ENCODE results near the gene MRFAP1L1. TPM values are rescaled to one million over a fixed set of nuclear protein-coding genes. Genes with fewer than 3 reads are reported as not detected.
A peak's percentile ranks its signal among the peaks of the same experiment; 100 is the strongest.

MRFAP1L1 gene
- total and polyA plus RNA-seq, 4 donors: 29.8 to 41.8 (median 30.7) TPM

- TF ChIP-seq ATF3 (IDR thresholded peaks at IDR 0.05) (no peak), SP1 (IDR thresholded peaks at IDR 0.05) (peak; percentile 83), GABPA (IDR thresholded peaks at IDR 0.05 in 1 of 2, conservative IDR thresholded peaks at IDR 0.05 in 1 of 2) (peak in 1 of 2 donors; percentile 34)
Measured at GRCh38 chr4:6695660-6696610, 13.7 kb downstream of the MRFAP1L1 start (continued).

DNA sequence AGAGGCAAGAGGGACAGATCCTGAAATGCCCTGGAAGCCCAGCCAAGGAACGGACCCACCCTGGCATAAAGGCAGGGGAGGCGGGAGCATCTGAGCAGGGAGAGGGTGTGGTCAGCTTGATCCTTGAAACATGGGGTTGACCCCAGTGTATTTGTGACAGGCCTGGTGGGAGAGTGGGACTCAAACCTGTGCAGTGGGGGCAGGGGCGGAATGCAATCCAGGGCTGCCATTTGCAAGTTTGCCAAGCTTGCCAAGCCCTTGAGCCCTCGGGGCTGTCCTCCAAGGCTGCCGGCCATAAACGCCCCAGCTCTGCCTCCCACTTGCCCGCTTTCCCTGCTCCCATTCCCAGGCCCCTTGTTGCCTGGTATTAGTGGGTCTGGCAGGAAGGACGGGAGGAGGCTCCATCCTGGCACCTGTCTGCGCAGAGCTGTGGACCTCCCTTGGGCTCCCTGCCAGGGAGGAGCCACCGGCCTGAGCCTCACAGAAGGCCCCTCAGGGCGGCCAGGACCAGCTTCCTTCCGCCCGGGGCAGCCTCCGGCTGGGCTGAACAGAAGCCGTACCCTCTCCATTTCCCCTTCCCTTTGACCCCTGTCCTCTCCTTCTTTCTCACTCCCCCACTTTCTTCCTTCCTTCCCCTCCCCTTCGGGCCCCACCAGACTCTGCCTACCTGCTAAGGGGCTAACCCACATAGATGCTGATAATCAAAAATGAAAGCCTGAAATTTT is 15.3 kb downstream of the MRFAP1L1 start:
- peaks cover 7 to 26% (median 18%) of the 10 kb centered on the region in 4 donors for H3K4me1 ChIP-seq (ENCODE audit: control insufficient read depth in 4 of 4, insufficient read depth in 4 of 4, low read length in 3 of 4)
- H3K4me3 ChIP-seq (ENCODE audit: low read depth in 1 of 3, low read length in 3 of 3): no peak overlapping the region

More for the DNA sequence above, 15.3 kb downstream of the MRFAP1L1 start:
- Histone ChIP-seq H3K27ac (ENCODE audit: low read depth in 1 of 2, low read length in 2 of 2) (peak overlapping the region; percentile 43 to 50), H3K36me3 (ENCODE audit: control insufficient read depth in 4 of 4, insufficient read depth in 3 of 4, low read depth in 1 of 4, low read length in 3 of 4) (no peaks in the 10 kb centered on the region), H3K27me3 (ENCODE audit: control insufficient read depth in 4 of 4, insufficient read depth in 4 of 4, low read length in 3 of 4) (no peaks in the 10 kb centered on the region), H3K9ac (ENCODE audit: low read depth in 1 of 2, low read length in 2 of 2) (no peak overlapping the region), H3K9me3 (ENCODE audit: control insufficient read depth in 4 of 4, low read length in 3 of 4) (no peaks in the 10 kb centered on the region)
- WGBS: 83% methylated on average over 16 of the region's 16 CpGs
- TF ChIP-seq TAF1 (conservative IDR thresholded peaks at IDR 0.05): no peak
- no peak for TF ChIP-seq FOXA1 (IDR thresholded peaks at IDR 0.05)
- TF ChIP-seq MAX (IDR thresholded peaks at IDR 0.05): no peak
- TF ChIP-seq YY1 (IDR thresholded peaks at IDR 0.05): no peak
- TF ChIP-seq RXRA (IDR thresholded peaks at IDR 0.05): no peak
- TF ChIP-seq, protein P1, sequence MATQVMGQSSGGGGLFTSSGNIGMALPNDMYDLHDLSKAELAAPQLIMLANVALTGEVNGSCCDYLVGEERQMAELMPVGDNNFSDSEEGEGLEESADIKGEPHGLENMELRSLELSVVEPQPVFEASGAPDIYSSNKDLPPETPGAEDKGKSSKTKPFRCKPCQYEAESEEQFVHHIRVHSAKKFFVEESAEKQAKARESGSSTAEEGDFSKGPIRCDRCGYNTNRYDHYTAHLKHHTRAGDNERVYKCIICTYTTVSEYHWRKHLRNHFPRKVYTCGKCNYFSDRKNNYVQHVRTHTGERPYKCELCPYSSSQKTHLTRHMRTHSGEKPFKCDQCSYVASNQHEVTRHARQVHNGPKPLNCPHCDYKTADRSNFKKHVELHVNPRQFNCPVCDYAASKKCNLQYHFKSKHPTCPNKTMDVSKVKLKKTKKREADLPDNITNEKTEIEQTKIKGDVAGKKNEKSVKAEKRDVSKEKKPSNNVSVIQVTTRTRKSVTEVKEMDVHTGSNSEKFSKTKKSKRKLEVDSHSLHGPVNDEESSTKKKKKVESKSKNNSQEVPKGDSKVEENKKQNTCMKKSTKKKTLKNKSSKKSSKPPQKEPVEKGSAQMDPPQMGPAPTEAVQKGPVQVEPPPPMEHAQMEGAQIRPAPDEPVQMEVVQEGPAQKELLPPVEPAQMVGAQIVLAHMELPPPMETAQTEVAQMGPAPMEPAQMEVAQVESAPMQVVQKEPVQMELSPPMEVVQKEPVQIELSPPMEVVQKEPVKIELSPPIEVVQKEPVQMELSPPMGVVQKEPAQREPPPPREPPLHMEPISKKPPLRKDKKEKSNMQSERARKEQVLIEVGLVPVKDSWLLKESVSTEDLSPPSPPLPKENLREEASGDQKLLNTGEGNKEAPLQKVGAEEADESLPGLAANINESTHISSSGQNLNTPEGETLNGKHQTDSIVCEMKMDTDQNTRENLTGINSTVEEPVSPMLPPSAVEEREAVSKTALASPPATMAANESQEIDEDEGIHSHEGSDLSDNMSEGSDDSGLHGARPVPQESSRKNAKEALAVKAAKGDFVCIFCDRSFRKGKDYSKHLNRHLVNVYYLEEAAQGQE (IDR thresholded peaks at IDR 0.05): no peak
- TF ChIP-seq RAD21 (IDR thresholded peaks at IDR 0.05): no peak
- no peak for TF ChIP-seq GABPA (IDR thresholded peaks at IDR 0.05 in 1 of 2, conservative IDR thresholded peaks at IDR 0.05 in 1 of 2)
- TF ChIP-seq CTCF (IDR thresholded peaks at IDR 0.05; ENCODE audit: low read depth, low read length, missing input control): no peak
- no peak for TF ChIP-seq SP1 (IDR thresholded peaks at IDR 0.05)
- no peak for TF ChIP-seq NR2F2 (IDR thresholded peaks at IDR 0.05)
- TF ChIP-seq ZBTB33 (IDR thresholded peaks at IDR 0.05): no peak
- no peak for TF ChIP-seq JUND (IDR thresholded peaks at IDR 0.05)
- no peak for TF ChIP-seq FOXA2 (IDR thresholded peaks at IDR 0.05)
- TF ChIP-seq HNF4G (IDR thresholded peaks at IDR 0.05): no peak
- TF ChIP-seq ATF3 (IDR thresholded peaks at IDR 0.05): no peak
- TF ChIP-seq HNF4A (conservative IDR thresholded peaks at IDR 0.05): no peak
- no peak for TF ChIP-seq EGR1 (IDR thresholded peaks at IDR 0.05; ENCODE audit: low read depth in 2 of 2)
- no peak for DNase-seq (ENCODE audit: low spot score)
